ENCODE data around the gene SPNS3.

- TF ChIP-seq POLR2A (IDR thresholded peaks at IDR 0.05; ENCODE audit: borderline replicate concordance, extremely low read depth, insufficient read depth, insufficient read length): no peak
- TF ChIP-seq JUND (IDR thresholded peaks at IDR 0.05): no peak
- TF ChIP-seq CTCF (IDR thresholded peaks at IDR 0.05 in 2 of 3, conservative IDR thresholded peaks at IDR 0.05 in 1 of 3; ENCODE audit: borderline replicate concordance in 1 of 3, insufficient read depth in 1 of 3, low read depth in 2 of 3, low read length in 2 of 3): no peak
- TF ChIP-seq, protein P1, sequence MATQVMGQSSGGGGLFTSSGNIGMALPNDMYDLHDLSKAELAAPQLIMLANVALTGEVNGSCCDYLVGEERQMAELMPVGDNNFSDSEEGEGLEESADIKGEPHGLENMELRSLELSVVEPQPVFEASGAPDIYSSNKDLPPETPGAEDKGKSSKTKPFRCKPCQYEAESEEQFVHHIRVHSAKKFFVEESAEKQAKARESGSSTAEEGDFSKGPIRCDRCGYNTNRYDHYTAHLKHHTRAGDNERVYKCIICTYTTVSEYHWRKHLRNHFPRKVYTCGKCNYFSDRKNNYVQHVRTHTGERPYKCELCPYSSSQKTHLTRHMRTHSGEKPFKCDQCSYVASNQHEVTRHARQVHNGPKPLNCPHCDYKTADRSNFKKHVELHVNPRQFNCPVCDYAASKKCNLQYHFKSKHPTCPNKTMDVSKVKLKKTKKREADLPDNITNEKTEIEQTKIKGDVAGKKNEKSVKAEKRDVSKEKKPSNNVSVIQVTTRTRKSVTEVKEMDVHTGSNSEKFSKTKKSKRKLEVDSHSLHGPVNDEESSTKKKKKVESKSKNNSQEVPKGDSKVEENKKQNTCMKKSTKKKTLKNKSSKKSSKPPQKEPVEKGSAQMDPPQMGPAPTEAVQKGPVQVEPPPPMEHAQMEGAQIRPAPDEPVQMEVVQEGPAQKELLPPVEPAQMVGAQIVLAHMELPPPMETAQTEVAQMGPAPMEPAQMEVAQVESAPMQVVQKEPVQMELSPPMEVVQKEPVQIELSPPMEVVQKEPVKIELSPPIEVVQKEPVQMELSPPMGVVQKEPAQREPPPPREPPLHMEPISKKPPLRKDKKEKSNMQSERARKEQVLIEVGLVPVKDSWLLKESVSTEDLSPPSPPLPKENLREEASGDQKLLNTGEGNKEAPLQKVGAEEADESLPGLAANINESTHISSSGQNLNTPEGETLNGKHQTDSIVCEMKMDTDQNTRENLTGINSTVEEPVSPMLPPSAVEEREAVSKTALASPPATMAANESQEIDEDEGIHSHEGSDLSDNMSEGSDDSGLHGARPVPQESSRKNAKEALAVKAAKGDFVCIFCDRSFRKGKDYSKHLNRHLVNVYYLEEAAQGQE (IDR thresholded peaks at IDR 0.05; ENCODE audit: low read depth): no peak
Observed at GRCh38 chr17:4475001-4475400, 41.3 kb downstream of the SPNS3 start.

All from HCT116 (cell line).